GM23248 (cell line): ENCODE data around the gene OMD.
"Not testable (repeated sequence)": the region's sequence is repeated elsewhere in the genome, so short reads cannot be mapped to it uniquely, and the experiment has no call there.

ENCODE experiments used
- EZH2 ChIP-seq: fragments of 200-600 bp; sonication (generic); IDR thresholded peaks from 2 replicates; pipeline ENCODE4 v1.6.1; 2018; ENCODE audit warnings: antibody characterized with exemption, mild to moderate bottlenecking; ENCODE audit not compliant: insufficient read depth, poor library complexity, severe bottlenecking
- EZH2phosphoT487 ChIP-seq: fragments of 200-600 bp; sonication (generic); IDR thresholded peaks from 2 replicates; pipeline ENCODE4 v1.6.1; 2018; ENCODE audit warnings: antibody characterized with exemption, moderate library complexity, mild to moderate bottlenecking, low read depth; ENCODE audit not compliant: insufficient read depth

GRCh38 chr9:92411157-92411556 lies 13.1 kb downstream of the OMD start:
- TF ChIP-seq EZH2phosphoT487, EZH2: not testable (repeated sequence)
